ENCODE measurements around the gene EGFLAM.
A peak's percentile ranks its signal among the peaks of the same experiment; 100 is the strongest.

Gene EGFLAM

DNA sequence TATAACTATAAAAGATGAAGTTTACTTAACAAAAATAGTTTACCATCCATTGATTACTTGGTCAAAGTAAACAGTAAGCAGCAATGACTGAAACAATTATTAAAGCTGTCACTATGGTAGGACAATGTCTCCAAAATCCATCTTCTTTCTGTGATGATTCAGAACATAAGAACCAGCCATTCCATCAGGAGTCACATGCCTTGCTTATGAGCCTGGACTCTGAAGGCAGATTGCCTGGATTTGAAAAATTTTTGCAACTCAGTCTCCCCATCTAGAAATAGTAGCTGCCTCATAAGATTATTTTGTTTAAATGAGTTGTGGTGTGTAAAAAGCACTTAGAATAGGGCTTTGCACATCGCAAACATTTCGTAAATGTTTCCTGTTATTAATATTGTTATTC is 161.9 kb downstream of the EGFLAM start:
- peak; percentile 18 for DNase-seq (ENCODE audit: low read depth)
- H3K4me3 ChIP-seq (replicated peaks; ENCODE audit: low read depth, low read length) = no peak overlapping the region
- TF ChIP-seq, protein P1, sequence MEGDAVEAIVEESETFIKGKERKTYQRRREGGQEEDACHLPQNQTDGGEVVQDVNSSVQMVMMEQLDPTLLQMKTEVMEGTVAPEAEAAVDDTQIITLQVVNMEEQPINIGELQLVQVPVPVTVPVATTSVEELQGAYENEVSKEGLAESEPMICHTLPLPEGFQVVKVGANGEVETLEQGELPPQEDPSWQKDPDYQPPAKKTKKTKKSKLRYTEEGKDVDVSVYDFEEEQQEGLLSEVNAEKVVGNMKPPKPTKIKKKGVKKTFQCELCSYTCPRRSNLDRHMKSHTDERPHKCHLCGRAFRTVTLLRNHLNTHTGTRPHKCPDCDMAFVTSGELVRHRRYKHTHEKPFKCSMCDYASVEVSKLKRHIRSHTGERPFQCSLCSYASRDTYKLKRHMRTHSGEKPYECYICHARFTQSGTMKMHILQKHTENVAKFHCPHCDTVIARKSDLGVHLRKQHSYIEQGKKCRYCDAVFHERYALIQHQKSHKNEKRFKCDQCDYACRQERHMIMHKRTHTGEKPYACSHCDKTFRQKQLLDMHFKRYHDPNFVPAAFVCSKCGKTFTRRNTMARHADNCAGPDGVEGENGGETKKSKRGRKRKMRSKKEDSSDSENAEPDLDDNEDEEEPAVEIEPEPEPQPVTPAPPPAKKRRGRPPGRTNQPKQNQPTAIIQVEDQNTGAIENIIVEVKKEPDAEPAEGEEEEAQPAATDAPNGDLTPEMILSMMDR (IDR thresholded peaks at IDR 0.05; ENCODE audit: low read length, missing control alignments) = no peak

DNA sequence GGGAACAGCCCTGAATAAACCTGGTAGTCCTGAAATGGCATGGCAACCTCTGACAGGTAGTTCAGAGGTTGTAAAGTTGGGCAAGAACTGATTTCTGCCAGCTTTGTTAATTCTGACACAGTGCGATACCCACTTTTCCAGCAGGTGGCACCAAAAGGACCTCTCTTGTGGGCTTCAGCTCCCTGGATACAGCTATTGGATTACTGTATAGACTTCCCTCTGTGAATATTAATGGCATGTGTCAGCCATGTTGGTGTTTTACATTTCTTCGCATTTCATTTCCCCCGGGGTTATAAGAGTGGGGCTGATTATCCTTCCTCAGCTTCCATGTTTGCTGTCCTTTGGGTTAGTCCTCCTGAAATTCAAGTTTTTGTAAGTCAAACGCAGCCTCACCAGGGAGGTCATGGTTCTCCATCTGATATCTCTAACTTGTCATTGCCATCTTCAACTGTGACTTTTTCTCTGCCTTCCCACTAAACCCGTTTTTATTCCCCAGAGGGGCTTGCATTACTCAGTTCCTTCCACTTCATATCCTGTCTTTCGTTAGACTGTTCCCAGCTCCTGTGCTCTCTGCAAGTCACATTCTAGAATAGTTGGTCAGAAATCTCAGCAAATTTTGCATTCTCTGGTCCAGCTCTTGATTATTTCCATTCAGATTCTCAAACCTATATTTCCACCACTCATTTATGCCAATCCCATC is 162.5 kb downstream of the EGFLAM start:
- TF ChIP-seq, protein P1 (IDR thresholded peaks at IDR 0.05; ENCODE audit: low read length, missing control alignments) = peak; percentile 92
- H3K4me3 ChIP-seq (replicated peaks; ENCODE audit: low read depth, low read length) = no peak overlapping the region
- peak; percentile 78 for DNase-seq (ENCODE audit: low read depth)

DNA sequence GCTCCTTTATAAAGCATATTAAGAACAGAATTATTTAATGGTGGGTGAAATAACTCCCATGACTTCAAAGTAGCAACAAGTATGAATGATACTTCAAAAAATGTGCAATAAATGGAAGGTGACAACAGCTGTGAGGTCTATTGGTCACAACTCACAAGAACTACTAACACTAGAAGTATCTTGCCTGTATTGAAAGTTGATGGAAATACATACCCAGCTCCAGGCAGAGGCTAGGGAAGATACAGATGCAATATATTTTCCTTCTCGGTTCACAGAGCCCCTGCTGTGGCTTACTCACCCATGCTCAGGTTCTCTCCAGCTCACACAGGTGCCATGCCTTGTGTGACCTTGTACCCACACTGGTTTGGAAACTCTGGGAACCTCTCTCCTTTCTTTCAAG is 164.3 kb downstream of the EGFLAM start:
- H3K4me3 ChIP-seq (replicated peaks; ENCODE audit: low read depth, low read length) = no peak overlapping the region
- TF ChIP-seq, protein P1 (IDR thresholded peaks at IDR 0.05; ENCODE audit: low read length, missing control alignments) = no peak
- no peak for DNase-seq (ENCODE audit: low read depth)

DNA sequence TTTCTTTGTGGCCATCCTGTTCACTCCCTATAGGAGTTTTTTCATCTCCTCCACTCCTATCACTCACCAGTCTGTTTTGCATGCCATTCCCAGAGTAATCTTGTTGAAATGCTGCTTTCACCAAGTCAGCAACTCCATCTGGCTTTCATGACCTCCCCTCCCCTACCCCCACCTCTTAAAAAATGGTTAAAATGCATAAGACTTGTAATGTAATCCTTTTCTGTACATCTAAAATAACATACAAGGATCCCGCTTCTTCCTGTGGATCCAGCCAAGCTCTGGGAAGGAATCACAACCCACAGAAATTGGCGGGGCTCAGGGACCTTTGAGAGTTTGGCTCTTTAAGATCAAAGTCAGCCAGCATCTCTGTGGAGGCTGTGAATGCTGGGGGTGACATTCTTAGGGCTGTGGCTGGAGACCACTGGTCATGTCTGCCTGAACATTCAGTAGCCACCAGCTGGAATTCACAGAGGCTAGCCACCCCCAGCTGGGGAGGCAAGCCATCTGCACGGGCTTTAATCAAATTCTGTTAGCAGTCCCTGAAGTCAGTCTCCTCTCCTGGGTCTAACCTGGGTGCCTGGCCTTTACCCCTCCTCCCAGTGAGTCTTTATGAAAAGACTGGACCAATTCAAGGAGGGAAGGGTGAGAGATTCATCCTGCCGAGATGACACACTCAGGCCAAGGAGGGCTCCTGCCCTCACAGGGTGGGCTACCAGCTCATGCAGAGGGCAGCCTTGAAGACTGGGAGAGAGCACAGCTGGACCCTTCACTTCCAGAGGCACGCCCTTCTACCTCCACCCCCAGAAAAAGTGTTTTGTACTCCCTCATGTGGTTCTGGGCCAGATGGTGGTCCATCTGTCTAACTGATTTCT is 165.2 kb downstream of the EGFLAM start:
- TF ChIP-seq, protein P1 (IDR thresholded peaks at IDR 0.05; ENCODE audit: low read length, missing control alignments) = no peak
- no peak overlapping the region for H3K4me3 ChIP-seq (replicated peaks; ENCODE audit: low read depth, low read length)
- DNase-seq (ENCODE audit: low read depth) = no peak

DNA sequence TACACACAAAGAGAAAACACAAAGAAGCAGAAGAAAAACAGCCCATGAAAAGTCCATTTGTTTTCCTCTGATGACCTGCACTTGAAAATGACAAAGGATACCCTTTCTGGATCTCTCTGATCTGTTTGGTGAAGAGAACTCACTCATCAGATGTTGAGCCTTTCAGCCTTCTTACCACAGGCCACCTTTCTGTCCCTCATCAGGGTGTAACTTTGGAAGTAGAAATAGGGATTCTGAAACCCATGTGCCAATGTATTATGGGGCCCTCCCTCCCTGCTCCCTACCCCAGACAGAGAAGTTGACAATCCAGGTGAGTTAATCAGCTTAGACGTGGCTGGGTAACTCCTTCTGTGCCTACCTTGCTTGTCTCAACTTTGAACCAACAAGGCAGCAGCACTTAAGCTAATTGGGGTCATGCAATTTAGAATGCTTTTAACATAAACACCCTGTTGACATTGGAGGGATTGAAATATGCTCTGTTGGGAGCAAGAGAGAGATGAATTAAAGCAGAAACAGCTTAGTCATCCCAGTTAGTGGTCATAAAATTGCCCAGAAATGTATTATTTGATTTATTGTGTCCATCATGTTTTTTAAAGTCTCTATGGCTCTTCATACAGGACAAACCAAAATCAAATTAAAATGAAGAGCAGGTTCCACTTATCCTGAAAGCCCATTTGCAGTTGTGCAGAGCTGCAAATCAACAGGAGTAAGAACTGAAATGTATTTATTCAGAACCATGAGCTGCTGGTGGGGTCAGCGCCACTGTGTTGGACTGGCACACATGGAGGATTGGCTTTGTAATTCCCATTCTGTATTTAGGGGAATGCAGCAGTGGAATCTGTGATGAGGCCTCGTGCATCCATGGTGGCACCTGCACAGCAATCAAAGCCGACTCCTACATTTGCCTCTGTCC is 166.0 kb downstream of the EGFLAM start:
- no peak overlapping the region for H3K4me3 ChIP-seq (replicated peaks; ENCODE audit: low read depth, low read length)
- TF ChIP-seq, protein P1 (IDR thresholded peaks at IDR 0.05; ENCODE audit: low read length, missing control alignments) = no peak
- no peak for DNase-seq (ENCODE audit: low read depth)

- TF ChIP-seq, protein P1 (IDR thresholded peaks at IDR 0.05; ENCODE audit: low read length, missing control alignments) = no peak
- peak; percentile 46 for DNase-seq (ENCODE audit: low read depth)
- no peak overlapping the region for H3K4me3 ChIP-seq (replicated peaks; ENCODE audit: low read depth, low read length)
Measured at GRCh38 chr5:38426490-38426889, 168.1 kb downstream of the EGFLAM start.
